ENCODE results near the gene SYT12. TPM values are rescaled to one million over a fixed set of nuclear protein-coding genes. Genes with fewer than 3 reads are reported as not detected.

The SYT12 gene
- total and polyA plus RNA-seq, 8 donors = 0.06 to 0.61 (median 0.11) TPM; not detected in 1

- DNase-seq = no peak
- Histone ChIP-seq H3K36me3 (no peaks in the 10 kb centered on the region), H3K4me1 (no peaks in the 10 kb centered on the region), H3K9me3 (no peaks in the 10 kb centered on the region), H3K4me3 (no peak overlapping the region), H3K27me3 (peaks cover 0 to 10% of the 10 kb centered on the region in 2 donors), H3K27ac (no peak overlapping the region)
- no peak for ATAC-seq
- TF ChIP-seq, protein P1, sequence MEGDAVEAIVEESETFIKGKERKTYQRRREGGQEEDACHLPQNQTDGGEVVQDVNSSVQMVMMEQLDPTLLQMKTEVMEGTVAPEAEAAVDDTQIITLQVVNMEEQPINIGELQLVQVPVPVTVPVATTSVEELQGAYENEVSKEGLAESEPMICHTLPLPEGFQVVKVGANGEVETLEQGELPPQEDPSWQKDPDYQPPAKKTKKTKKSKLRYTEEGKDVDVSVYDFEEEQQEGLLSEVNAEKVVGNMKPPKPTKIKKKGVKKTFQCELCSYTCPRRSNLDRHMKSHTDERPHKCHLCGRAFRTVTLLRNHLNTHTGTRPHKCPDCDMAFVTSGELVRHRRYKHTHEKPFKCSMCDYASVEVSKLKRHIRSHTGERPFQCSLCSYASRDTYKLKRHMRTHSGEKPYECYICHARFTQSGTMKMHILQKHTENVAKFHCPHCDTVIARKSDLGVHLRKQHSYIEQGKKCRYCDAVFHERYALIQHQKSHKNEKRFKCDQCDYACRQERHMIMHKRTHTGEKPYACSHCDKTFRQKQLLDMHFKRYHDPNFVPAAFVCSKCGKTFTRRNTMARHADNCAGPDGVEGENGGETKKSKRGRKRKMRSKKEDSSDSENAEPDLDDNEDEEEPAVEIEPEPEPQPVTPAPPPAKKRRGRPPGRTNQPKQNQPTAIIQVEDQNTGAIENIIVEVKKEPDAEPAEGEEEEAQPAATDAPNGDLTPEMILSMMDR (IDR thresholded peaks at IDR 0.05) = no peak
- intact Hi-C loops (cut with DNase I) = no loop called here
These were observed 22.4 kb downstream of the SYT12 start for GRCh38 chr11:67045314-67045713.

DNA sequence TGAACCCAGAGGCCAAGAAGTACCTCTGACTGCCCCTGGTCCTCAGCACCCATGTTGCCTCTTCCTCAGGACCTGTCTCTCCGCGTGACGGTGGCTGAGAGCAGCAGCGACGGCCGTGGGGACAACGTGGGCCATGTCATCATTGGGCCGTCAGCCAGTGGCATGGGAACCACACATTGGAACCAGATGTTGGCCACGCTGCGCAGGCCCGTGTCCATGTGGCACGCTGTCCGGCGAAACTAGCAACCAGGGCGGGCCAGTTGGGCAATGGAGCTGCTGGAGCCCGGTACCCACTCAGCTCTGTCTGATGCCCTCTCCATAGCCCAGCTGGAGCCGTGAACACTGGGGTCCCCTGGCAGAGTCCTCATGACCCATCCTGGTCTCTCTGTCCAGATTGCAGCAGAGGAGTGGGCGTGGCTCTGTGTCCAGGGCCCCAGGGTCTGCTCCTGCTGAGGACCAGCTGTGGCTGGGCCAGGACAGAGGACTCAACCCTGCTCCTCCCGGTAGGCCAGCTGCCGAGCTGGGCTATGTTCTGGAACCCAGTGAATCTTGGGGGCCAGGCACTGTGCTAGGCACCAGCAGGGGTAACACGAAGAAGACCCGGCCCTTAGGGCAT is 25.7 kb downstream of the SYT12 start:
- intact Hi-C loops (cut with DNase I) = no loop called here
- Histone ChIP-seq H3K27ac (no peak overlapping the region), H3K9me3 (no peaks in the 10 kb centered on the region), H3K36me3 (no peaks in the 10 kb centered on the region), H3K4me1 (no peaks in the 10 kb centered on the region), H3K27me3 (no peaks in the 10 kb centered on the region), H3K4me3 (no peak overlapping the region)
- DNase-seq (no peak), ATAC-seq (no peak)
- TF ChIP-seq, protein P1 (IDR thresholded peaks at IDR 0.05) = no peak

DNA sequence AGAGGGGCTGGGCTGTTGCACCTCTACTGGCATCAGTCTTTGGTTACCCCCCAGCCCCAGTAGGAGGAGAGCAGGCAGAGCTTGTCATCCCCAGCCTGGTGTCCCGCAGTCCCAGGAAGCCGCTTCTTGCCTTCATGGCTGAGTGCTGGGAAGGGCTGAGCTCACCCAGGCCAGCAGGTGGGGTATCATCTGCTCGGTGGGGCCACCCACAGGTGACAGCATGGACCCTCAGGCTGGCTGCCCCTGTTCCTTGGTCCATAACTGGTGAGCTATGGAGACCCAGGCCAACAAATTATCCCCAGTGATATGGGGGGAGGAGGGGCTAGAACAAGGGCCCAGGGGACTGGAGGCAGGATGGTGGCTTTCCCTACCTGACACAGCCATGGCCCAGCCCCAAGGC is 27.2 kb downstream of the SYT12 start:
- Histone ChIP-seq H3K27ac (no peak overlapping the region), H3K4me3 (no peak overlapping the region), H3K4me1 (peaks cover 0 to 2% of the 10 kb centered on the region in 2 donors), H3K36me3 (no peaks in the 10 kb centered on the region), H3K27me3 (peaks cover 0 to 2% of the 10 kb centered on the region in 2 donors), H3K9me3 (no peaks in the 10 kb centered on the region)
- ATAC-seq (no peak), DNase-seq (no peak)
- TF ChIP-seq, protein P1 (IDR thresholded peaks at IDR 0.05) = no peak
- intact Hi-C loops (cut with DNase I) = no loop called here

DNA sequence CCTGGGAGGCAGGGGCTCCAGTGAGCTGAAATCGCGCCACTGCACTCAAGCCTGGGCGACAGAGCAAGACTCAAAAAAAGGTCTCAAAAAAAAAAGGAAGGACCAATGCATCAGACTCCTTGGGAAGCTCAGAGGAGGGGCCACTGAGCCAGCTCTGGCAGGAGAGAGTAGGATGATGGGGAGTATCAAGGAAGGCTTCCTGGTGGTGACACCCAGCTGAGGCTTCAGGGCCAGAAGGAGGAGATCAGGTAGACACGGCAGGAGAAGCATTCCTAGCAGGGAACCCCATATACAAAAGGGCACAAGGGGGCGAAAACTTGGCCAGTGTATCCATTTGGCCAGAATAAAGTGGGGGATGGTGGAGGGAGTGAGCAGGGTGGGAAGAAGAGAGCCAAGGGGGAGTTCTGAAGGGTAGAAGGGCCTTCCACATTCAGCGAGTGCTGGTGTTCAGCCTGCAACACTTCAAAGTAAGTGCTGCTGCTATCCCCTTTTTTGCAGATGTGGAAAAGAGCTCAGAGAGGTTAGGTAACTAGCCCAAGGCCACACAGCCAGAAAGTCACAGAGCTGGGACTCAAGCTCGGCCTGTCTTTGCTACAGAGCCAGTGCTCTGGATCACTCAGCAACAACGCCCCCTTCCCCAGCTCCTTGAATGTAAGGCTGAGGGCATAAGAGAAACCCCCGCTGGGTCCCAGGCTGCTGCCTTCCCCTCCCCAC is 28.4 kb downstream of the SYT12 start:
- DNase-seq (no peak), ATAC-seq (no peak)
- H3K36me3 ChIP-seq = no peaks in the 10 kb centered on the region
- no peak overlapping the region for H3K4me3 ChIP-seq
- H3K9me3 ChIP-seq = no peaks in the 10 kb centered on the region
- H3K27me3 ChIP-seq = peaks cover 0 to 14% of the 10 kb centered on the region in 2 donors
- intact Hi-C loops (cut with DNase I) = no loop called here
- H3K27ac ChIP-seq = no peak overlapping the region
- peaks cover 11 to 14% of the 10 kb centered on the region in 2 donors for H3K4me1 ChIP-seq
- TF ChIP-seq, protein P1 (IDR thresholded peaks at IDR 0.05) = no peak

DNA sequence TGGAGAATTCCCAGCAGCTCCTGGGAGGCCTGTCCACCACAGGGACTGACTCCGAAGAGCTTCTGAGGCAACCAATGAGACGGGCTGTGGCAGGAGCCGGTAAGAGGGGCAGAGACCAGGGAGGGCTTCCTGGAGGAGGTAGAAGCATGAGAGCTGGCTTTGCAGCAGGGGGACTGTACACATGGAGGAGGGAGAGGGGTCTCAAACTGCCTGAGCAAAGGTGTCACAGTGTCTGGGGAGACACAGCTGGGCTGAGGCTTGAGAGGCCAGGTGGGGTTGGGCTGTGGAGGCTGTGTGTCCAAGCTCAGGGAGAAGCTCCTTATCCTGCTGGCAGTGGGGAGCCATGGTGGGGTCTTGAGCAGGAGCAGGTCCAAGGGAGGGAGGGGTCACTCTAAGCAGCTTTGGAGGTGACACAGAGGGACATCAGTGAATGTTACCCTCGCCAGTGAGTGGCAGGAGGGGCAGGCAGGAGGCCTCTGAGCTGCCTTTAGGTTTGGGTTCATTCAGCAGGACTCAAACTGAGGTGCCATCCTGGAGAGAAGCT is 29.1 kb downstream of the SYT12 start:
- TF ChIP-seq, protein P1 (IDR thresholded peaks at IDR 0.05) = no peak
- no peak for ATAC-seq
- H3K4me1 ChIP-seq = peaks cover 13 to 18% of the 10 kb centered on the region in 2 donors
- no peak overlapping the region for H3K27ac ChIP-seq
- intact Hi-C loops (cut with DNase I) = no loop called here
- DNase-seq = no peak
- peaks cover 0 to 21% of the 10 kb centered on the region in 2 donors for H3K27me3 ChIP-seq
- no peak overlapping the region for H3K4me3 ChIP-seq
- H3K9me3 ChIP-seq = no peaks in the 10 kb centered on the region
- no peaks in the 10 kb centered on the region for H3K36me3 ChIP-seq

All from left lung (tissue), 10 donors.